Activated CD4-positive, alpha-beta memory T cell treated with anti-CD3 and anti-CD28 coated beads, Interleukin-2, amount 10 ng/mL, durations not matched to agents 7 days and 5 days (primary cell): ENCODE data around the gene RGP1. TPM values are rescaled to one million over a fixed set of nuclear protein-coding genes. Genes with fewer than 3 reads are reported as not detected.
A peak's percentile ranks its signal among the peaks of the same experiment; 100 is the strongest.

ENCODE experiments used
- CTCF ChIA-PET: fragments of 350-600 bp; sonication (Branson Sonifier 250); formaldehyde crosslinking; loops from one replicate; lab custom pipeline; 2021; ENCODE audit warnings: antibody characterized with exemption, inconsistent platforms; lab: Charles Lee
- POLR2A ChIA-PET: fragments of 350-600 bp; sonication (Branson Sonifier 250); formaldehyde crosslinking; loops from one replicate; lab custom pipeline; 2021; ENCODE audit warnings: antibody characterized with exemption; lab: Charles Lee
- DNase-seq: peaks from one replicate; pipeline ENCODE4 v3.0.0-alpha.2; 2020
- H3K27ac Mint-ChIP-seq: one replicate; pipeline ENCODE4 v1.8.0; 2021; ENCODE audit warnings: mild to moderate bottlenecking, mixed read lengths
- H3K27me3 Mint-ChIP-seq: one replicate; pipeline ENCODE4 v1.8.0; 2021; ENCODE audit warnings: mixed read lengths
- H3K36me3 Mint-ChIP-seq: one replicate; pipeline ENCODE4 v1.8.0; 2021; ENCODE audit warnings: low read depth, mixed read lengths
- H3K4me1 Mint-ChIP-seq: one replicate; pipeline ENCODE4 v1.8.0; 2021; ENCODE audit warnings: mixed read lengths
- H3K4me3 Mint-ChIP-seq: one replicate; pipeline ENCODE4 v1.8.0; 2021; ENCODE audit warnings: mild to moderate bottlenecking, mixed read lengths
- H3K9me3 Mint-ChIP-seq: one replicate; pipeline ENCODE4 v1.8.0; 2021; ENCODE audit warnings: mixed read lengths
- total RNA-seq, 2 experiments: library from RNA; stranded (reverse); gene quantifications; one replicate each; pipeline ENCODE4 v1.2.3, GENCODE V29; 2021

The RGP1 gene
- total RNA-seq, 2 experiments from 2014 or later: 29.1 to 29.5 TPM

DNA sequence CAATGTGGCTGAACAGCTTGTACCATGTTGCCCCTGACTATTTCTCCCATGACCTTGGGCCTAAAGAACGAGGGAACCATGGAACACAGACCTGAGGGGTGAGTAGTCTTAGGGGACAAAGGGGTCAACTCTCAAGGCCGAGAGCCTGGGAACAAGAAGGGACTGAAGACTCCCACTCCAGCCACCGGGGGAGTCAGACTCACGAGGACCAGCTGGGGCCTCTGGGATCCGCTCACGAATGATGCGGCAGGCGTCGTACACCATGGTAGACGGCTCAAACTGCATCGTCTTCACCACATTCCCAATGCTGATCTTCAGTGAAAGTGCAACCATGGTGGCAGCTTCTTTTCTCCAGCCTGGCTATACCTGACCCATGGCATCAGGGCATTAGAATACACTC lies 23.7 kb upstream of the RGP1 start:
- Mint-ChIP-seq H3K4me1 (no peaks in the 10 kb centered on the region), H3K36me3 (peaks cover 66% of the 10 kb centered on the region)
- POLR2A ChIA-PET: no interaction called here

GRCh38 chr9:35726931-35727330 lies 22.2 kb upstream of the RGP1 start:
- no peaks in the 10 kb centered on the region for H3K9me3 Mint-ChIP-seq
- peaks cover 60% of the 10 kb centered on the region for H3K36me3 Mint-ChIP-seq
- POLR2A ChIA-PET: interaction anchor here (1.0 to 7.6 kb wide), 6 partner anchors 9 to 78 kb away, joined by 3 to 147 read pairs (median 48); partner anchors contain the start of genes ARHGEF39, CCDC107, GBA2 and RGP1
- no peaks in the 10 kb centered on the region for H3K27me3 Mint-ChIP-seq
- H3K4me1 Mint-ChIP-seq: no peaks in the 10 kb centered on the region
- CTCF ChIA-PET: interaction anchor here (0.9 to 8.0 kb wide), 13 partner anchors 9 to 1080 kb away, joined by 3 to 95 read pairs (median 6); partner anchors contain the start of genes ARHGEF39, CCDC107, GALT and GBA2
- peak; percentile 56 for DNase-seq
- no peak overlapping the region for H3K27ac Mint-ChIP-seq
- peak overlapping the region; percentile 52 for H3K4me3 Mint-ChIP-seq

More for the DNA sequence above, 23.7 kb upstream of the RGP1 start:
- no peak overlapping the region for H3K4me3 Mint-ChIP-seq
- no peak overlapping the region for H3K27ac Mint-ChIP-seq
- no peaks in the 10 kb centered on the region for H3K9me3 Mint-ChIP-seq
- H3K27me3 Mint-ChIP-seq: no peaks in the 10 kb centered on the region
- CTCF ChIA-PET: interaction anchor here (5.3 to 8.0 kb wide), 2 partner anchors 29 to 78 kb away, joined by 31 to 58 read pairs; partner anchors contain the start of gene SIT1
- no peak for DNase-seq

DNA sequence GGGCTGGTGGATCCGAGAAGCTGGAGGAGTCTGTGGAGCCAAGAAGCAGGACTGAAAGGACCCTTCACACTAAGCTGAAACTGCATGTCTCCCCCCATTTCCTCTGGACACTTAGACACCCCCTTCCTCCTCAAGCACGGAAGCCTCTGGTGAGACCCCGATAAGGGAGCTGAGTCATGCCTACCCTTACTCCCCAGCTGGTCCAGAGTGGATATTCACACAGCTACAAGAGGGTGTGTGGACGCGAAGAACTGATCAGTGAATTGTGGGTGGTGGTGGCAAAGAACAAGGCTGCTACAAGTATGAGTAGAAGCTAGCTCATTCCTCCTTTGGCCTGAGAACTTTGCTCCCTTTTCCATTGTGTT lies 21.4 kb upstream of the RGP1 start:
- H3K27ac Mint-ChIP-seq: no peak overlapping the region
- POLR2A ChIA-PET: interaction anchor here (0.8 to 7.6 kb wide), 8 partner anchors 13 to 111 kb away, joined by 3 to 147 read pairs (median 8); partner anchors contain the start of genes ARHGEF39, CCDC107, GBA2 and RGP1
- no peaks in the 10 kb centered on the region for H3K4me1 Mint-ChIP-seq
- peaks cover 54% of the 10 kb centered on the region for H3K36me3 Mint-ChIP-seq
- DNase-seq: no peak
- H3K4me3 Mint-ChIP-seq: no peak overlapping the region
- H3K9me3 Mint-ChIP-seq: no peaks in the 10 kb centered on the region
- CTCF ChIA-PET: interaction anchor here (0.9 to 8.0 kb wide), 18 partner anchors 9 to 1081 kb away, joined by 3 to 95 read pairs (median 5); partner anchors contain the start of genes ARHGEF39, CCDC107, GALT and GBA2
- no peaks in the 10 kb centered on the region for H3K27me3 Mint-ChIP-seq

DNA sequence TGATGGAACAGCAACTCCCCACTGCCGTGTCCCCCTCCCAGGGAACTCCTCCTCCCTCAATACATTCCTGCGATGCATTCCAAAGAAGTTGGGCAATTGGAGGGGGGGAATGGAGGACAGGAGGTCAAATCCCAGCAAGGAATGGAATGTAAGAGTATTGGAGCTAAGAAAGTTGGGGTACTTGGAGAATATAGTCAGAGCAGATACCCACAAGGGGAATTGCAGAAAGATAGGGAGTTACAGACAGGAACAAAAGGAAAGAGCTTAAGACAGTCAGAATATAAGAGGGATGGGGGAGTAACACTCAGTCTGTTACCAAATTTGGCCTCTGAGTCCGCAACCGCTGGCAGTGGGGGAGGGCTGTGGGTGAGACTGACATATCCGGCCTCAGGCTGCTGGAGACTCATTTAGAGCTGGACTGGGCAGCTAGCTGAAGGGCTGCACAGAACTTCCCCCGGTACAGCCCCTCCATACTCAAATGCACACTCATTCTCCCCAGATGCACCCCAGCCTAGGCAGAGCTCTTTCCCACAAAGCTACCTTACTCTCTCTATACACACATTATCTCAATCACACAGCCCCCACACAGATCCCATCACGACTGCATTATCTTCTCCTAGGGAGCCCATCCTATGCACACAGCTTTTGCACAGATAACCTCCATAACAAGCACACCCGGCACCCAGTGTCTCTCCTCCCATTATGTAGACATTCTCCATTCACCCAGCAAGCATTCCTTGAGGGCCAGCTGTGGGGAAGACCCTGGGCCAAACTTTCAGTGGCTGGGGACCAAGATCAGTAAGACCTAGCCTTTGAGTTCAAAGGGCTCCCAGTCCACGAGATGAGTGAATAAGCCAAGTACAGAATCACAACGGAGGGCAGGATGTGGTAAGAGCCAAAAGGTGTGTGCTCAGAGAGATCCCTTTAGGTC lies 20.8 kb upstream of the RGP1 start:
- DNase-seq: peak; percentile 66
- Mint-ChIP-seq H3K27me3 (no peaks in the 10 kb centered on the region), H3K4me3 (no peak overlapping the region), H3K9me3 (no peaks in the 10 kb centered on the region), H3K27ac (no peak overlapping the region), H3K36me3 (peaks cover 50% of the 10 kb centered on the region), H3K4me1 (peaks cover 5% of the 10 kb centered on the region)
- POLR2A ChIA-PET: interaction anchor here (0.6 to 7.6 kb wide), 10 partner anchors 14 to 158 kb away, joined by 3 to 147 read pairs (median 4); partner anchors contain the start of genes ARHGEF39, CCDC107, GBA2 and HINT2
- CTCF ChIA-PET: interaction anchor here (0.7 to 8.0 kb wide), 16 partner anchors 13 to 154 kb away, joined by 3 to 95 read pairs (median 5); partner anchors contain the start of genes ARHGEF39, CCDC107, GBA2 and RGP1

GRCh38 chr9:35729101-35729500 lies 20.0 kb upstream of the RGP1 start:
- no peaks in the 10 kb centered on the region for H3K9me3 Mint-ChIP-seq
- ChIA-PET POLR2A (interaction anchor here (0.6 to 7.6 kb wide), 8 partner anchors 18 to 159 kb away, joined by 3 to 147 read pairs (median 4); partner anchors contain the start of genes ARHGEF39, CCDC107, GBA2 and HINT2), CTCF (interaction anchor here (0.6 to 8.0 kb wide), 13 partner anchors 15 to 615 kb away, joined by 3 to 95 read pairs (median 5); partner anchors contain the start of genes ARHGEF39, CCDC107, GBA2 and RGP1)
- no peak overlapping the region for H3K27ac Mint-ChIP-seq
- H3K27me3 Mint-ChIP-seq: no peaks in the 10 kb centered on the region
- peaks cover 11% of the 10 kb centered on the region for H3K4me1 Mint-ChIP-seq
- no peak for DNase-seq
- no peak overlapping the region for H3K4me3 Mint-ChIP-seq
- peaks cover 45% of the 10 kb centered on the region for H3K36me3 Mint-ChIP-seq

- ChIA-PET POLR2A (interaction anchor here (0.6 to 7.6 kb wide), 9 partner anchors 9 to 160 kb away, joined by 3 to 147 read pairs (median 5); partner anchors contain the start of genes ARHGEF39, CCDC107, GBA2 and HINT2), CTCF (interaction anchor here (0.6 to 8.0 kb wide), 13 partner anchors 9 to 616 kb away, joined by 3 to 95 read pairs (median 16); partner anchors contain the start of genes ARHGEF39, CCDC107, GBA2 and RGP1)
- peaks cover 14% of the 10 kb centered on the region for H3K4me1 Mint-ChIP-seq
- no peaks in the 10 kb centered on the region for H3K27me3 Mint-ChIP-seq
- no peak overlapping the region for H3K27ac Mint-ChIP-seq
- no peaks in the 10 kb centered on the region for H3K9me3 Mint-ChIP-seq
- DNase-seq: peak; percentile 54
- H3K4me3 Mint-ChIP-seq: no peak overlapping the region
- peaks cover 39% of the 10 kb centered on the region for H3K36me3 Mint-ChIP-seq
These were observed 19.2 kb upstream of the RGP1 start for GRCh38 chr9:35729700-35730485.

GRCh38 chr9:35730486-35730854 lies 18.6 kb upstream of the RGP1 start:
- Mint-ChIP-seq H3K27me3 (no peaks in the 10 kb centered on the region), H3K36me3 (peaks cover 39% of the 10 kb centered on the region), H3K4me3 (no peak overlapping the region), H3K4me1 (peaks cover 17% of the 10 kb centered on the region), H3K27ac (no peak overlapping the region), H3K9me3 (no peaks in the 10 kb centered on the region)
- DNase-seq: no peak
- CTCF ChIA-PET: interaction anchor here (0.7 to 8.0 kb wide), 9 partner anchors 10 to 152 kb away, joined by 3 to 95 read pairs (median 20); partner anchors contain the start of genes ARHGEF39, CCDC107, GBA2 and RGP1
- POLR2A ChIA-PET: interaction anchor here (1.2 to 7.6 kb wide), 10 partner anchors 9 to 126 kb away, joined by 4 to 147 read pairs (median 8); partner anchors contain the start of genes ARHGEF39, CCDC107, GBA2 and HINT2

DNA sequence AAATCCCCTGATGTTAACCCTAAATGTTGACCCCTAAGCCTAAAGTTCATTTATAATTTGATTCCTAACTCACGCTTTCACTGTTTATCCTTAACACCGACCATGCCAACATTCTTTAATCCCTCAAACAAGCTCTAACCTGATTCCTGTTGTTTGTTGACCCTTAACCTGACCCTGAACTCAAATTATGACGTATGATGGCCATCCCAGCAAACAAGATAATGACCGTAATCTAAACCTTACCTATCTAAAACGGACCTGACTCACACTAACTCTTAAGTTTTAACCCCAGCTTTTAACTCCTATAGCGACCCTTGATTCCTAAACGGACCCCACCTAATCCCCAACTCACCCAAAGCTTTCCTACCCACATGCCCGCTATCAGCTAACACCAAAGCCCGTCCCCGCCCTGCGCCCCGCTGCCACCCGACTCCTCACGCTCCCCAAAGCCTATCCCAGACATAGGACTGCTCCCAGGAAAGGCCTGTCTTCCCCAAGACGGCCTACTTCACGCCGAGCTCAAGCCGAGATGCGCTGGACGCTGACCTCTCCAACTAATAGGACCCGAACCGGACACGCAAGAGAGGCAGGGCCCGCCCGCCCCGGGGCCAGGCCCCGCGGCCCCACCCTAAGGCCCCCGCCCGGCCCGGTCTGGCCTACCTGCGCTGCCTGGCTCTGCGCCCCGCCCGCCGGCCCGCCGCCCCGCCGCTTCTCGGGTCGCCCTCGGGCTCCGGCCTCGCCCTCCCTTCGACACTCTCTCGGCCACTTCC lies 17.5 kb upstream of the RGP1 start:
- DNase-seq: no peak
- peaks cover 23% of the 10 kb centered on the region for H3K4me1 Mint-ChIP-seq
- H3K9me3 Mint-ChIP-seq: no peaks in the 10 kb centered on the region
- H3K4me3 Mint-ChIP-seq: no peak overlapping the region
- ChIA-PET CTCF (interaction anchor here (0.6 to 8.0 kb wide), 18 partner anchors 11 to 635 kb away, joined by 3 to 95 read pairs (median 5); partner anchors contain the start of genes ARHGEF39, CCDC107, GBA2 and RGP1), POLR2A (interaction anchor here (0.6 to 7.6 kb wide), 25 partner anchors 10 to 628 kb away, joined by 3 to 147 read pairs (median 6); partner anchors contain the start of genes ARHGEF39, CCDC107, GBA2 and GNE)
- no peaks in the 10 kb centered on the region for H3K27me3 Mint-ChIP-seq
- H3K27ac Mint-ChIP-seq: peak overlapping the region; percentile 89
- peaks cover 41% of the 10 kb centered on the region for H3K36me3 Mint-ChIP-seq

GRCh38 chr9:35732185-35732799 lies 16.8 kb upstream of the RGP1 start, which contains the start of the genes CREB3 and TLN1:
Gene CREB3, plus strand, starts transcription at chr9:35732666. Its CDS starts 107 bp downstream, at chr9:35732773.
Gene TLN1, minus strand, starts transcription at chr9:35732195. Its CDS starts 6,501 bp downstream, at chr9:35725694.
- DNase-seq: peak; percentile 99
- Mint-ChIP-seq H3K27ac (peak within 1 kb of the TSS; percentile 89), H3K36me3 (peaks cover 37% of the 10 kb centered on the region), H3K27me3 (no peaks in the 10 kb centered on the region), H3K4me1 (peaks cover 23% of the 10 kb centered on the region), H3K9me3 (no peaks in the 10 kb centered on the region), H3K4me3 (no peak within 1 kb of the TSS)
- ChIA-PET CTCF (interaction anchor here (0.6 to 8.0 kb wide), 17 partner anchors 12 to 661 kb away, joined by 3 to 95 read pairs (median 4); partner anchors contain the start of genes ARHGEF39, CCDC107, GBA2 and RGP1), POLR2A (interaction anchor here (0.8 to 7.6 kb wide), 22 partner anchors 9 to 629 kb away, joined by 3 to 147 read pairs (median 6); partner anchors contain the start of genes ARHGEF39, CCDC107, GBA2 and GNE)

- Mint-ChIP-seq H3K4me1 (peaks cover 23% of the 10 kb centered on the region), H3K9me3 (no peaks in the 10 kb centered on the region), H3K4me3 (no peak overlapping the region), H3K36me3 (peaks cover 41% of the 10 kb centered on the region), H3K27ac (peak overlapping the region; percentile 89), H3K27me3 (no peaks in the 10 kb centered on the region)
- POLR2A ChIA-PET: interaction anchor here (0.8 to 7.6 kb wide), 18 partner anchors 9 to 630 kb away, joined by 3 to 147 read pairs (median 8); partner anchors contain the start of genes ARHGEF39, CCDC107, GBA2 and HINT2
- CTCF ChIA-PET: interaction anchor here (0.7 to 8.0 kb wide), 12 partner anchors 12 to 661 kb away, joined by 3 to 95 read pairs (median 4); partner anchors contain the start of genes ARHGEF39, CCDC107, GBA2 and RGP1
- DNase-seq: no peak
These were observed 16.1 kb upstream of the RGP1 start for GRCh38 chr9:35732800-35733541.
